ENCODE results near the gene KDM4C.

DNA sequence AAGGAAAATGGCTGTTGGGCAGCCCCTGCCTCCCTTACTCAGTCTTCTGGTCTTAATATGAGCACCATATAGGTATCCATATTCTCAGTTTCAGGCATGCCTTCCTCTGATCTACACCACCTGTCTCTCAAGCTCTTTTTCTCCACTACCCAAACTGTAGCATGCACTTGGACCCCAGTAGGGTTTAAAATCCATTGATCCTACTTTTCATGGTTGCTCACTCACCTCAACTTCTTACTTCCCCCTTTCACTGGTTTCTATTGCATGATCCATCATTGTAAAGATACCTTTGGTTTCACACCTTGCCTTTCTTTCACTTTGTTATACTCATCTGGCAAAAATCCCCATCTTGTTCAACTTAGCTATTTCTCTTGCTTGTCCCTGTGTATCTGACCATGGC lies 159.4 kb downstream of the KDM4C start:
- no peak for TF ChIP-seq CTCF (conservative IDR thresholded peaks at IDR 0.05; ENCODE audit: low read depth, low read length)
- TF ChIP-seq EZH2 (IDR thresholded peaks at IDR 0.05; ENCODE audit: borderline replicate concordance, low read depth, low read length, poor library complexity, severe bottlenecking) = no peak
